Mononuclear cell (primary cell): Measurements from ENCODE around the gene BEND6. TPM values are rescaled to one million over a fixed set of nuclear protein-coding genes. Genes with fewer than 3 reads are reported as not detected.

Source experiments
- H3K27me3 ChIP-seq: 2 replicates; pipeline ENCODE4 v1.6.0; 2011; ENCODE audit warnings: low read length, control low read depth; ENCODE audit not compliant: insufficient read depth
- H3K4me1 ChIP-seq: 2 replicates; pipeline ENCODE4 v1.5.1; 2011; ENCODE audit warnings: mild to moderate bottlenecking, low read length, control low read depth; ENCODE audit not compliant: insufficient read depth
- H3K4me3 ChIP-seq: 2 replicates; pipeline ENCODE4 v1.5.1; 2011; ENCODE audit warnings: mild to moderate bottlenecking, low read length, moderate library complexity
- H3K9me3 ChIP-seq: 2 replicates; pipeline ENCODE4 v1.5.1; 2011; ENCODE audit warnings: low read depth, mild to moderate bottlenecking, control low read depth, low read length
- total RNA-seq: library from RNA; depleted of rRNA; stranded (reverse); fragments of >200 nt; gene quantifications from one replicate; pipeline ENCODE4 v1.2.3, GENCODE V29; 2012

The BEND6 gene
- total RNA-seq, 1 donor = 1.0 TPM

- Histone ChIP-seq H3K27me3 (no peaks in the 10 kb centered on the region), H3K4me1 (no peaks in the 10 kb centered on the region), H3K4me3 (no peak overlapping the region), H3K9me3 (no peaks in the 10 kb centered on the region)
Observed at GRCh38 chr6:57063847-57064246, 108.9 kb downstream of the BEND6 start.

- H3K27me3 ChIP-seq = no peaks in the 10 kb centered on the region
- H3K4me1 ChIP-seq = no peaks in the 10 kb centered on the region
- no peak overlapping the region for H3K4me3 ChIP-seq
- no peaks in the 10 kb centered on the region for H3K9me3 ChIP-seq
Observed at GRCh38 chr6:57064809-57065208, 109.9 kb downstream of the BEND6 start.

GRCh38 chr6:57068061-57068460 lies 113.2 kb downstream of the BEND6 start:
- Histone ChIP-seq H3K4me1 (no peaks in the 10 kb centered on the region), H3K9me3 (no peaks in the 10 kb centered on the region), H3K27me3 (no peaks in the 10 kb centered on the region), H3K4me3 (no peak overlapping the region)

GRCh38 chr6:57069228-57069627 lies 114.3 kb downstream of the BEND6 start:
- Histone ChIP-seq H3K4me3 (no peak overlapping the region), H3K9me3 (no peaks in the 10 kb centered on the region), H3K27me3 (no peaks in the 10 kb centered on the region), H3K4me1 (no peaks in the 10 kb centered on the region)

- no peaks in the 10 kb centered on the region for H3K9me3 ChIP-seq
- H3K4me1 ChIP-seq = no peaks in the 10 kb centered on the region
- H3K27me3 ChIP-seq = no peaks in the 10 kb centered on the region
- no peak overlapping the region for H3K4me3 ChIP-seq
Observed at GRCh38 chr6:57069920-57070331, 115.0 kb downstream of the BEND6 start.

GRCh38 chr6:57072108-57072507 lies 117.2 kb downstream of the BEND6 start:
- no peaks in the 10 kb centered on the region for H3K27me3 ChIP-seq
- H3K4me3 ChIP-seq = no peak overlapping the region
- no peaks in the 10 kb centered on the region for H3K9me3 ChIP-seq
- H3K4me1 ChIP-seq = no peaks in the 10 kb centered on the region

GRCh38 chr6:57074383-57074782 lies 119.5 kb downstream of the BEND6 start:
- Histone ChIP-seq H3K27me3 (no peaks in the 10 kb centered on the region), H3K4me1 (no peaks in the 10 kb centered on the region), H3K4me3 (no peak overlapping the region), H3K9me3 (no peaks in the 10 kb centered on the region)

- H3K4me1 ChIP-seq = no peaks in the 10 kb centered on the region
- no peaks in the 10 kb centered on the region for H3K27me3 ChIP-seq
- H3K4me3 ChIP-seq = no peak overlapping the region
- no peaks in the 10 kb centered on the region for H3K9me3 ChIP-seq
Observed at GRCh38 chr6:57075092-57075491, 120.2 kb downstream of the BEND6 start.

Other genes with a start within 250 kb of the BEND6 start
- gene KIAA1586, start 91.6 kb downstream of the BEND6 start, total RNA-seq = 15.0 TPM
- 240 TPM for gene ZNF451, start 135.1 kb downstream of the BEND6 start, total RNA-seq
- 4.6 TPM for gene BAG2, start 217.2 kb downstream of the BEND6 start, total RNA-seq